Transverse colon (tissue), 4 donors: ENCODE results near the gene SF3A1. TPM values are rescaled to one million over a fixed set of nuclear protein-coding genes. Genes with fewer than 3 reads are reported as not detected.

Experiments used
- DNase-seq: peaks from one replicate; pipeline ENCODE4 v3.0.0-alpha.2; 2019
- H3K27ac ChIP-seq, 4 donors: fragments of 200-600 bp; sonication (generic); 2 replicates each; pipeline ENCODE4 v1.5.1; 2016 to 2018; ENCODE audit warnings: inconsistent platforms in 4 of 4
- H3K27me3 ChIP-seq: fragments of 200-600 bp; sonication (generic); 2 replicates; pipeline ENCODE4 v1.5.1; 2017; ENCODE audit warnings: inconsistent platforms
- H3K36me3 ChIP-seq, 4 donors: fragments of 200-600 bp; sonication (generic); 2 replicates each; pipeline ENCODE4 v1.5.1; 2017 to 2019; ENCODE audit warnings: inconsistent platforms in 4 of 4
- H3K4me1 ChIP-seq, 4 donors: fragments of 200-600 bp; sonication (generic); 2 replicates each; pipeline ENCODE4 v1.5.1; 2017 to 2020; ENCODE audit warnings: inconsistent platforms in 4 of 4
- H3K4me3 ChIP-seq, 4 donors: fragments of 200-600 bp; sonication (generic); 1 replicate in 1 of 4; 2 replicates in 3 of 4; pipeline versions ENCODE4 v1.5.1 to v1.6.1; 2017 to 2019; ENCODE audit warnings: inconsistent platforms in 4 of 4
- H3K9me3 ChIP-seq, 2 donors: fragments of 200-600 bp; sonication (generic); 2 replicates each; pipeline ENCODE4 v1.5.1; 2017 to 2019; ENCODE audit warnings: inconsistent platforms in 2 of 2
- EP300 ChIP-seq: sonication (generic); formaldehyde crosslinking; IDR thresholded peaks from one replicate; pipeline ENCODE4 v1.6.1; 2017; ENCODE audit warnings: antibody characterized with exemption, low read depth
- POLR2A ChIP-seq: fragments of 450-650 bp; IDR thresholded peaks from one replicate; pipeline ENCODE4 v1.6.1; 2016; ENCODE audit warnings: antibody characterized with exemption, mild to moderate bottlenecking, moderate library complexity
- POLR2AphosphoS5 ChIP-seq, 3 donors: sonication (generic); formaldehyde crosslinking; IDR thresholded peaks; one replicate each; pipeline ENCODE4 v1.6.1; 2016; ENCODE audit warnings: antibody characterized with exemption in 3 of 3
- WGBS, 2 donors: methylation state at CpG; one replicate each; pipeline ENCODE4 v1.1.5; 2018; ENCODE audit warnings: low coverage in 1 of 2; 5-methylcytosine and 5-hydroxymethylcytosine counted together
- in situ Hi-C, 4 donors: fragments of 200-750 bp; cut with MboI; loops; one replicate each; pipeline versions ENCODE4 v1.15.0 to v1.15.1; 2017; ENCODE audit warnings: low sequenced_read_pairs in 3 of 4, low pct_ligation_motif_present in 1 of 4, low pct_unique_long_range_greater_than_20kb in 1 of 4
- intact Hi-C: fragments of 100-400 bp; cut with DNase I; formaldehyde crosslinking; loops from one replicate; pipeline ENCODE4 v1.15.1; 2023; ENCODE audit warnings: low total_unique reads
- total RNA-seq, 4 donors: library from RNA; depleted of rRNA; stranded (reverse); fragments of >200 nt; gene quantifications; one replicate each; pipeline ENCODE4 v1.1.0, GENCODE V29; 2016
- TF ChIP-seq, protein P1 (sequence below), 5 experiments: fragments of 200-600 bp in 3 of 5; fragments of 450-650 bp in 2 of 5; sonication (generic) in 3 of 5; IDR thresholded peaks; 1 replicate in 2 of 5; 2 replicates in 3 of 5; pipeline ENCODE4 v1.5.1; 2016 to 2017; ENCODE audit warnings: antibody characterized with exemption in 5 of 5, inconsistent platforms in 3 of 5, mild to moderate bottlenecking in 2 of 5, moderate library complexity in 1 of 5

Gene SF3A1
- total RNA-seq, 4 donors from 2014 or later, result 73.2 to 664 (median 99.3) TPM

GRCh38 chr22:30371981-30372380 is 15.3 kb upstream of the SF3A1 start:
- Histone ChIP-seq H3K27me3 (no peaks in the 10 kb centered on the region), H3K9me3 (no peaks in the 10 kb centered on the region), H3K4me3 (no peak overlapping the region), H3K4me1 (no peaks in the 10 kb centered on the region), H3K27ac (no peak overlapping the region), H3K36me3 (no peaks in the 10 kb centered on the region)
- in situ Hi-C loops (loop anchor here in 1 of 4 donors (25.0 kb wide), 1 partner anchor 260 kb away; no protein-coding TSS in a partner anchor), intact Hi-C loops (no loop called here)
- DNase-seq, result no peak
- 65 to 75% methylated on average over 4 to 13 of the region's 13 CpGs for WGBS, 2 donors
- TF ChIP-seq, protein P1, sequence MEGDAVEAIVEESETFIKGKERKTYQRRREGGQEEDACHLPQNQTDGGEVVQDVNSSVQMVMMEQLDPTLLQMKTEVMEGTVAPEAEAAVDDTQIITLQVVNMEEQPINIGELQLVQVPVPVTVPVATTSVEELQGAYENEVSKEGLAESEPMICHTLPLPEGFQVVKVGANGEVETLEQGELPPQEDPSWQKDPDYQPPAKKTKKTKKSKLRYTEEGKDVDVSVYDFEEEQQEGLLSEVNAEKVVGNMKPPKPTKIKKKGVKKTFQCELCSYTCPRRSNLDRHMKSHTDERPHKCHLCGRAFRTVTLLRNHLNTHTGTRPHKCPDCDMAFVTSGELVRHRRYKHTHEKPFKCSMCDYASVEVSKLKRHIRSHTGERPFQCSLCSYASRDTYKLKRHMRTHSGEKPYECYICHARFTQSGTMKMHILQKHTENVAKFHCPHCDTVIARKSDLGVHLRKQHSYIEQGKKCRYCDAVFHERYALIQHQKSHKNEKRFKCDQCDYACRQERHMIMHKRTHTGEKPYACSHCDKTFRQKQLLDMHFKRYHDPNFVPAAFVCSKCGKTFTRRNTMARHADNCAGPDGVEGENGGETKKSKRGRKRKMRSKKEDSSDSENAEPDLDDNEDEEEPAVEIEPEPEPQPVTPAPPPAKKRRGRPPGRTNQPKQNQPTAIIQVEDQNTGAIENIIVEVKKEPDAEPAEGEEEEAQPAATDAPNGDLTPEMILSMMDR (IDR thresholded peaks at IDR 0.05), result no peak

- 91% methylated on average over 9 of the region's 9 CpGs; no CpG with 5 or more reads in 1 of the 2 donors for WGBS, 2 donors
- H3K9me3 ChIP-seq, result no peaks in the 10 kb centered on the region
- no peaks in the 10 kb centered on the region for H3K36me3 ChIP-seq
- in situ Hi-C loops, result loop anchor here in 1 of 4 donors (25.0 kb wide), 1 partner anchor 259 kb away; no protein-coding TSS in a partner anchor
- no peaks in the 10 kb centered on the region for H3K4me1 ChIP-seq
- no peaks in the 10 kb centered on the region for H3K27me3 ChIP-seq
- intact Hi-C loops, result no loop called here
- H3K27ac ChIP-seq, result no peak overlapping the region
- DNase-seq, result no peak
- TF ChIP-seq POLR2AphosphoS5 (IDR thresholded peaks at IDR 0.05) (no peak), POLR2A (no peak), EP300 (no peak)
- TF ChIP-seq, protein P1 (IDR thresholded peaks at IDR 0.05), result no peak
- no peak overlapping the region for H3K4me3 ChIP-seq
Measured at GRCh38 chr22:30371321-30371720, 14.6 kb upstream of the SF3A1 start.

DNA sequence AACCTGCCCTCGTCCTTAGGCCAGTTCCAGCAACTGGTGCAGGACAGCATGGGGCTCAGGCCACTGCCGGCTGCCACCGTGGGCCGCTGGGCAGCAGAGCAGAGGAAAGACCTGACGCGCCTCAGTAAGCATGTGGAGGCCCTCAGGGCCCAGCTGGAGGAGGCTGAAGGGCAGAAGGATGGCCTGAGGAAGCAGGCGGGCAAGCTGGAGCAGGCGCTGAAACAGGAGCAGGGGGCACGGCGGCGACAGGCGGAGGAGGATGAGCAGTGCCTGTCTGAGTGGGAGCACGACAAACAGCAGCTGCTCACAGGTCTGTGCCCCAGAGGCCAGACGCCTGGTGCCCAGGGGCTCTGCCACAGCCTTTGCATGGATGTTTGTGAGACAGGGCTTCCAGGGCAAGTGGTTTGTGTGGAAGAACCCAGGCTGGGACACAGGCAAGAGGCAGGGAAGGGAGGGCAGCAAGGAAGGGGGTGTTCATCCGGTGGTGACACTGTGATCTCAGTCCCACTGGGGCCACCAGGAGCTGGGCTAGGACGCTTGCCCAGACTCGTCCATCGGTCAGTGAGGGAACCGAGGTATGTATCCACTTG is 14.0 kb upstream of the SF3A1 start:
- no peaks in the 10 kb centered on the region for H3K27me3 ChIP-seq
- no peaks in the 10 kb centered on the region for H3K4me1 ChIP-seq
- intact Hi-C loops, result no loop called here
- TF ChIP-seq, protein P1 (IDR thresholded peaks at IDR 0.05), result no peak
- TF ChIP-seq POLR2A (no peak), POLR2AphosphoS5 (IDR thresholded peaks at IDR 0.05) (no peak), EP300 (no peak)
- 77 to 91% methylated on average over 5 to 19 of the region's 19 CpGs for WGBS, 2 donors
- H3K9me3 ChIP-seq, result no peaks in the 10 kb centered on the region
- H3K27ac ChIP-seq, result no peak overlapping the region
- no peak for DNase-seq
- in situ Hi-C loops, result loop anchor here in 1 of 4 donors (25.0 kb wide), 1 partner anchor 258 kb away; no protein-coding TSS in a partner anchor
- no peak overlapping the region for H3K4me3 ChIP-seq
- H3K36me3 ChIP-seq, result no peaks in the 10 kb centered on the region

DNA sequence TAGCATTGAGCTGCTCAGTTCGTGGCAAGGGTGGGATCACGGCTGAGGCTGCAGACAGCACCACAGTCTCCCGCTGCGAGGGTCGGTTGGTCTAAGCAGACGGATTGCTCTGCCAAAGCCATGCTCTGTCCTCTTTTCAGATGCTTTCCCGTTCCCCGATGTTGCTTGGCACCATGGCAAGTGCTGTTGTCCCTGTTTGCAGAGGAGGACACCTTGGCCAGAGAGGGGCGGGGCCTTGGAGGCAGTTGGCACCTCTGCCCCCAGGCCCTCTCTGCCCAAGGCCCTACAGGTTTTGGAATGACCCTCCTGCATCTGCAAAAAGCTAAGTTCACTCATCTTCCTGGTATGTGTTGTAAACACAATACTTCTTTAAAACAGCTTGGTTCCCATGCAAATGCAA is 11.7 kb upstream of the SF3A1 start:
- no peak overlapping the region for H3K27ac ChIP-seq
- in situ Hi-C loops (loop anchor here in 1 of 4 donors (25.0 kb wide), 1 partner anchor 256 kb away; no protein-coding TSS in a partner anchor), intact Hi-C loops (no loop called here)
- H3K9me3 ChIP-seq, result no peaks in the 10 kb centered on the region
- H3K27me3 ChIP-seq, result no peaks in the 10 kb centered on the region
- no peak overlapping the region for H3K4me3 ChIP-seq
- H3K4me1 ChIP-seq, result no peaks in the 10 kb centered on the region
- no peak for DNase-seq
- 92% methylated on average over 9 of the region's 9 CpGs; no CpG with 5 or more reads in 1 of the 2 donors for WGBS, 2 donors
- no peaks in the 10 kb centered on the region for H3K36me3 ChIP-seq
- TF ChIP-seq, protein P1 (IDR thresholded peaks at IDR 0.05), result no peak
- TF ChIP-seq EP300 (no peak), POLR2A (no peak), POLR2AphosphoS5 (IDR thresholded peaks at IDR 0.05) (no peak)
